ENCODE measurements around the gene FAM50A. TPM values are rescaled to one million over a fixed set of nuclear protein-coding genes. Genes with fewer than 3 reads are reported as not detected.

FAM50A gene
- total RNA-seq, 1 donor from 2014 or later = 48.4 TPM

DNA sequence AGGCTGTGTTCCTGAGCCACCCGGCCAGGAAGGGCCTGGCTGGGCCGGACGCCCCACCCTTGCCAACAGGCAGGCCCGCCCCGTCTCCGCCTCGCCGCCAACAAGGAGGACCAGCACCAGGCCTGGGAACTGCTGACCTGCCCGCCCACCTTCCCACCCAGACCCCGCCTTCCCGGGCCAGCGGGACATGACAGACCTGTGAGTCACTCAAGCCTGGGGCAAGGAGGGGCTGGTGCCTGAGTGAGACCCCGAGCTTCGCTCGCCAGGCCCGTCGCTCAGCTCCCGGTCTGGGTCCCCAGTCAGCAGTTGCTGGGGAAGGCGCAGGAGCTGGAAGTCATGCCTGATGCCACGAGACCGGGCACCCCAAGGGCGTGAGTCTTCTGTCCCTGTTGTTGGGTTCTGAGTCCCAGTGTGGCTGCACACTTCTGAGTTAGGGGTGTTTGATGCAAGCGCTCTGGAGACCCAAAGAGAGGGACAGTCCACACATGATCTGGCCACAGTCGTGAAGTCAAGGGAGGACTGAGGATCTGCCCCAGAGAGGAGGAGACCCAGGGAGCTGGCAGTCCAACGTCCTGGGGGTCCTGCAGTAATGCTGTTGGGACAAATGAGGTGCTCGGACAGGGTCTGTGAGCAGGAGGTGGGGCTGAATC is 34.6 kb upstream of the FAM50A start, which contains the start of gene DNASE1L1:
Gene DNASE1L1, minus strand, starts transcription at position 33 of the 650 bp plus-strand sequence. CDS start 3,686 bp downstream, outside the sequence.
- DNase-seq = peak; percentile 83
- intact Hi-C loops (cut with micrococcal nuclease) = no loop called here
- peak; percentile 66 for ATAC-seq

DNA sequence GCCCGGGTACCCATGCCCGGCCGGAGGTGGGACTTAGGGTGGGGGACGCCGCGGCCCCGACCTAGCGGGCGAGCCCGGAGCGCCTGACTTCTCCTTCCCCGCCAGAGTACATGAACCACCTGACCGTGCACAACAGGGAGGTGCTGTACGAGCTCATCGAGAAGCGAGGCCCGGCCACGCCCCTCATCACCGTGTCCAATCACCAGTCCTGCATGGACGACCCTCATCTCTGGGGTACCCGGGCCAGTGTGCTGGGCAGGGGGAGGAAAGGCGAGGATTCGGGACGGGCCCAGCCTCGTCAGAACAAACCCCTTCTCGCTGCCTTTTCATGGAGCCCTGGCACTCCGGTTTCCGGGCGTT is 32.0 kb upstream of the FAM50A start:
- intact Hi-C loops (cut with micrococcal nuclease) = no loop called here
- DNase-seq = peak; percentile 77
- peak; percentile 84 for ATAC-seq

DNA sequence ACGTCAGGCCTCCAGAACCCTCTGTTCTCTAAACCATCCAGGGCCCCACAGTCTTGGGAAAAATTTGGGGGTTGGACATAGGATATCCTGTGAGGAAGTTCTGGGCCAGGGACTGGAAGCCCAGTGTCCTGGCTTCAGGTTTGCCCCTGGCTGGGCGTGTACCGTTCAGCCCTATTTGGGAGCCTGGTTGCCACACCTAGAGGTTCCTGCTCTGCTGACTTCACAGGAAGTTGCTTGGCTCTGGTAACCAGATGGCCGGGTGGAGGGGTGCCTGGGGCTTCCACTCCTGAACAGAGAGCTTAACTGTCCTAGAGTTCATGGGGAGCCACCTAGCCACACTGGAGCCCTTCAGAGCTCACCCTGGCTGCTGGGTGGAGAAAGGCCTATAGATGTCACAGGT is 31.5 kb upstream of the FAM50A start:
- intact Hi-C loops (cut with micrococcal nuclease) = no loop called here
- DNase-seq (no peak), ATAC-seq (peak; percentile 23)

DNA sequence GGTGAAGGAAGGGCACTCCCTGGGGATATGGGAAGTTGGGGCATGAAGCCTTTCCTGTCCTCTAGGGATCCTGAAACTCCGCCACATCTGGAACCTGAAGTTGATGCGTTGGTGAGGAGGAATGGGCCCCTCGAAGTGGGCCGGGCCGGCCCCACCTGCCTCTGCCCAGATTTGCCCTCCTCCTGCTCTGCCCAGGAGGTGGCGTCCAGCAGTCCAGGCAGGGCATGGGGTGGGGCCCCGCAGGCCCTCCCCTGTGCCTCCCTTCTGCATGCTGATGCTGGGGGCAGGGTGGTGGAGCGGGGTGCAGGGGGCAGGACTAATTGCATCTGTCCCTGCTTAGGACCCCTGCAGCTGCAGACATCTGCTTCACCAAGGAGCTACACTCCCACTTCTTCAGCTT is 30.8 kb upstream of the FAM50A start:
- no peak for DNase-seq
- intact Hi-C loops (cut with micrococcal nuclease) = no loop called here
- ATAC-seq = no peak

DNA sequence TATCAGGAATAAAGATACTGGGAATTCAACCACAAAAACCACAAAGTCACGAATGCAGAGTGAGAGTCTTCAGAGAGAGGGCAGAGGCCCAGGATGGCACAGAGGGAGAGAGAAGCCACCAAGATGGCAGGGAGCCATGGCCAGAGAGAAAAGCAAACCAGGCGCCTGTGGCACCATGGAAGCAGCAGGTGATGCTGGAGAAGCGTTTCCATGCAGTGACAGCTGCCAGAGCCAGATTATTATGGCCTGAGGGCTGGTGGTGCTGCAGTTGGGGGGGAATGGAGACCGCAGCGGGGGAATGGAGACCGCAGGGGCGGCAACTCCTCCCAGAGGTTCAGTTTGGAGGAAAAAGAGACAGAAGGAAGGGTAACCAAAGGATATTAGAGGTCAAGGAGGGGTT is 26.8 kb upstream of the FAM50A start:
- intact Hi-C loops (cut with micrococcal nuclease) = no loop called here
- DNase-seq (no peak), ATAC-seq (no peak)

DNA sequence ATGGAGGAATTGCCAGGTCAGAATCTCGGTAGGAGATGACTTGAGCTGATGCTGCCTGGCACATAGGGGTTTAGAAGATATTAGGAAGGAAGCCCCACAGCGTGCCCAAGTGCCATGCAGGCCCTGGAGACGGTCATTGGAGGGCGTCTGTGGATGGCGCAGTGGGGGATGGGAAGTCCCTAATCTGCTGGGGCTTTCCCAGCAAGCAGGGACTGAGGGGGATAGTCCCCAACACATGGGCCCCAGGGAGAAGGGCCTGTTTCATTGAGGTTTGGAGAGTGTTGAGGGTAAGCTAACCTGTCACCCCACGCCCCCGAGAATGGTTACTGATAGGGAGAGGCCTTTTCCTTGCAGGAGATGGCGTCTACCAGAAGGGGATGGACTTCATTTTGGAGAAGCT is 24.8 kb upstream of the FAM50A start:
- ATAC-seq = no peak
- DNase-seq = no peak
- intact Hi-C loops (cut with micrococcal nuclease) = no loop called here

DNA sequence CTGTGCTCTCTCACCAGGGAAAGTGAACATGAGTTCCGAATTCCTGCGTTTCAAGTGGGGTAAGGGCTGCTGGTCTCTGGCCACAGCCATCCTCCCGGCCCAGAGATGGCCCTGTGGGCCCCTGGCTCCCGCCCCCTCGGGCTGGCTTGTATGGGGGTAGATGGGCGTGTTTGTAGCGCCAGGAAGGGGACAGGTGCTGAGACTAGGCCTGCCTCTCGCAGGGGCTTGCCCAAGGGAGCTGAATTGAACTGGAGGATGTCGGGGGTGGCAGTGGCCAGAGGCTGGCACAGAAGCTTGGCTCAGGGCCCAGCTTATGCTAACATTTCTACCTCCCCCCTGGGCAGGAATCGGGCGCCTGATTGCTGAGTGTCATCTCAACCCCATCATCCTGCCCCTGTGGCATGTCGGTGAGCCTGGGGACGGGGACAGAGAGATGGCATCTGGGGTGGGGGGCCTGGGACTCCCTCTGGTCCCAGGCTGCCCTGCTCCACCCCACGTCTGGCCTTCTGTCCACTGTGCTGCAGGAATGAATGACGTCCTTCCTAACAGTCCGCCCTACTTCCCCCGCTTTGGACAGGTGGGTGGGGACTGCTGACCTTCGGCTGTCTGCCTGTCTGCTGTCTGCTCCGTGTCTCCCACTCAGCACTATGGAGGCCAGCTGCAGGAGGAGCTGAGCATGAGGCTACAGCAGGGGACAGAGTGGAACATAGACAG is 24.1 kb upstream of the FAM50A start:
- intact Hi-C loops (cut with micrococcal nuclease) = no loop called here
- DNase-seq (peak; percentile 65), ATAC-seq (peak; percentile 96)

DNA sequence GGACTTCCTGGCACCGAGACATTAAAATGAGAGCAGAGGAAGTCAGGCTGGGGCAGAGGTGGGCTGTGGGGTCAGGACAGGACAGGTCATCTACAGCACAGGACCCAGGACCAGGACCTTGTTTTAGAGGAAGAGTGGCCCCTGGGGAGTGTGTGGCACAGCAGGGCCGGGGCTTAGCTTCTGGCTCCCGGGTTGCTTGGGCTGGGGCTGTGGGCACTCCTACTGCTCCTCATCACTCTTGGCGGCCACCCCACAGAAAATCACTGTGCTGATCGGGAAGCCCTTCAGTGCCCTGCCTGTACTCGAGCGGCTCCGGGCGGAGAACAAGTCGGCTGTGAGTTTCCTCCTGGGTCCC is 23.6 kb upstream of the FAM50A start:
- peak; percentile 56 for ATAC-seq
- intact Hi-C loops (cut with micrococcal nuclease) = no loop called here
- no peak for DNase-seq

DNA sequence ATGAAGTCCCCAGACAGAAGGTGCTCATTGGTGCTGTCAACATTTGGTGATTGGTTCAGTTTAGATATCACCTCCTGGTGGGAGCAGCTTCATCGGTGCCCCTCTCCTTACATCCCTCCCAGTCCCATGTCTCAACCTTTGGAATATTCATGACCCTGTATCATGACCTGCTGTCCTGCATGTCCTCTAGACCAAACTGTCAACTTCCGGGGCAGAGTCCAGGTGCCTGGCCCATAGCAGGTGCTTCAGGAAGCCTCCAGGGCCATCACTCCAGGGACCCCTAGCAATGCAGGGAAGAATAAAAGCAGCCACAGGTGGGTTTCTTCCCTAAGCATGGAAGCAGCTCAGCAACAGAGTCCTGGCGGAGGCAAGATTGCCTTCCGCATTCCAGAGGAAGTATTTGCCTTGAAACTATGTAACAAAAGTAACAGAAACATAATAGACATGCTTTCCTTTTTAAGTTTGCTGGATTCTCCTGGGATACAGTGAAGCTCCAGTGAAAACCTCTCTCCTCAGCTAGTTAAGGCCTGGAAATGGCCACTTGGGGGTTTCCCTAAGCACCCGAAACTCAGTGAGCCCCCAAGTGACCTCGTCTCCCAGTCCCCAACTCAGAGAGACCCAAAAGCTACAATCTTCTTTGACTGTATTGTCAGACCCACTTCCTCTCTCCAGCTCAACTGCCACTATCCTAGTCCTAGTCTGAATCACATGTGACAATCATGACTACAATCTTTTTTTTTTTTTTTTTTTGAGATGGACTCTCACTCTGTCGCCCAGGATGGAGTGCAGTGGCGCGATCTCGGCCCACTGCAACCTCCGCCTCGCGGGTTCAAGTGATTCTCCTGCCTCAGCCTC is 16.8 kb upstream of the FAM50A start:
- intact Hi-C loops (cut with micrococcal nuclease) = no loop called here
- no peak for ATAC-seq
- DNase-seq = no peak

DNA sequence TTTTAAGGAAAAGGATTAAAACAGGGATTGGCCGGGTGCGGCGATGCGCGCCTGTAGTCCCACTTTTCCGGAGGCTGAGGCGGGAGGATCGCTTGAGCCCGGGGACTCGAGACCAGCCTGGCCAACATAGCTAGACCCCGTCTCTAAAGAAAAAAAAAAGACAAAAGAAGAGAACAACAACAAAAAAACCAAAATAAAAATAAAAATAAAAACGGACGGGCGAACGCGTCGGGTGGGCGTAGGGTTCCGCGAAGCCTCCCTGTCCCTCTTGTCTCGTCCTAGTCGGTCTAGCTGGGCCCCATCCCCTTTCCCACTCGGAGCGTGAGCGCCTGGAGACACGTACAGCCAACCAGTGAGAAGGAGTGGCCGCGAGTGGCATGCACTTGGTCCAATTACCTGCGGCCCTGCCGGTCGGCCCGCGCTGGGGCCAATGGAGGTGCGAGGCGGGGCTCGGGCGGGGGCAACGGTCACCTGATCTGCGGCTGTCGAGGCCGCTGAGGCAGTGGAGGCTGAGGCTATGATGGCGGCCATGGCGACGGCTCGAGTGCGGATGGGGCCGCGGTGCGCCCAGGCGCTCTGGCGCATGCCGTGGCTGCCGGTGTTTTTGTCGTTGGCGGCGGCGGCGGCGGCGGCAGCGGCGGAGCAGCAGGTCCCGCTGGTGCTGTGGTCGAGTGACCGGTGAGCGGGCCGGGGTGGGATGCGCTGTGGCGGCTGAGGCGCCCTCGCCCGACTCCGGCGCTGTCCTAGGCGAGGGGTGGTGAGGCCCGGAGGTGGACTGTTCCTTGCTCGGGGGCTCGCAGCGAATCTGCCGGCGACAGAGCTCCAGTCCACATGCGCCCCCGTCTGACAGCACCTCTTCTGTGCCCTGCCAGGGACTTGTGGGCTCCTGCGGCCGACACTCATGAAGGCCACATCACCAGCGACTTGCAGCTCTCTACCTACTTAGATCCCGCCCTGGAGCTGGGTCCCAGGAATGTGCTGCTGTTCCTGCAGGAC is 15.5 kb upstream of the FAM50A start, which contains the start of gene ATP6AP1:
Gene ATP6AP1, plus strand, starts transcription at position 502 of the 996 bp plus-strand sequence. Its CDS starts 16 bp downstream, at position 518.
- ATAC-seq (peak; percentile 99), DNase-seq (peak; percentile 95)
- intact Hi-C loops (cut with micrococcal nuclease) = no loop called here

DNA sequence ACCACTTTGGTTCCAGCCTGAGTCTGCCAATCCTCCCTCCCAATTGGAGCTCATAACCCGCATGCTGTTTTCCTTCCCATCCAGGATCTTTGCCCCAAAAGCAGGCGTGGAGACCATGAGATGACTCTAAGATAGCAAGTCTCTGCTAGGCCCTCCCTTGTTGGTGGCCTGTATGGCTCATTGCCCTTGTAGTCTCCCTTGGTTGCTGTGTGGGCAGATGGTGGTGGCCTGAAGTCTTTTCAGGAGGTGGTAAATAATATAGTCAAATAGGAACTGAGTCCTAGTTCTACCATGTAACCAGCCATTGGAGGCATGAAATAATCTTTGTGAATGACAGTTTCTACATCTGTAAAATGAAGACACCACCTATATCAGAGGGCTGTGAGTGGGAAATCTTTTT is 14.2 kb upstream of the FAM50A start:
- ATAC-seq = no peak
- no peak for DNase-seq
- intact Hi-C loops (cut with micrococcal nuclease) = no loop called here

DNA sequence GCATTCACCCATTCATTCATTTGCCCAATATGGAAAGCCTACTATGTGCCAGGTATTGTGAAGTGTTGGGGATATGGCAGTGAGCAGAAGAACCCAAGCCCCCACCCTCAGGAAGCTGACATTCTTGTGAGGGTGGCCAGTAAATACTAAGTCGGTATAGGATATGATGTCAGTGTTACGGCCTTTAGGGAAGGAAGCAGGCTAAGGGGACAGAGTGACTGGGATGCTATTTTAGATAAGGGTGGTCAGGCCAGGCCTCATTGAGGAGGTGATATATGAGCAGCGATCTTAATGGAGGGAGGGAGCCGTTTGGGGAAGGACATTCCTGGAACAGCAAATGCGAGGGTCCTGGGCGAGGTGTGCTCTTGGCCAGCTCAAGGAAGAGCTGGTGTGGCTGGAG is 13.5 kb upstream of the FAM50A start:
- intact Hi-C loops (cut with micrococcal nuclease) = no loop called here
- no peak for ATAC-seq
- no peak for DNase-seq

DNA sequence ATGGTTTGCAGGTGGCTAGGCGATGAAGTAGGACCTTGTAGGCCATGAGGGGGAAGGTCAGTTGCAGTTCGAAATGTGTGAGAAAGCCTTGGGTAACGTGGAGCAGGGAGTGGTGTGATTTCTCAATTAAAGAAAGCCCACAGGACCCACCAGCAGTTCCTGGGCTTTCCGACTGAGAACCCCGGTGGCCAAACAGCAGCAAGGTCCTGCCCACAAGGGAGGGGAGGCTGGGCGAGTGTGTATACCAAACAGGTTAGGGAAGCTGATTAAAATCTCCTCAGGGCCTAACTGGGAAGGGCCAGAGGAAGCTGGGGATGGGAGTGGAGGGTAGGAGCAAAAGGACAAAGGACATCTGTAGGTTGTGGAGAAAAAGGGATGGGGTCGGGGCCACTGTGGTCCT is 13.0 kb upstream of the FAM50A start:
- no peak for DNase-seq
- intact Hi-C loops (cut with micrococcal nuclease) = no loop called here
- no peak for ATAC-seq

DNA sequence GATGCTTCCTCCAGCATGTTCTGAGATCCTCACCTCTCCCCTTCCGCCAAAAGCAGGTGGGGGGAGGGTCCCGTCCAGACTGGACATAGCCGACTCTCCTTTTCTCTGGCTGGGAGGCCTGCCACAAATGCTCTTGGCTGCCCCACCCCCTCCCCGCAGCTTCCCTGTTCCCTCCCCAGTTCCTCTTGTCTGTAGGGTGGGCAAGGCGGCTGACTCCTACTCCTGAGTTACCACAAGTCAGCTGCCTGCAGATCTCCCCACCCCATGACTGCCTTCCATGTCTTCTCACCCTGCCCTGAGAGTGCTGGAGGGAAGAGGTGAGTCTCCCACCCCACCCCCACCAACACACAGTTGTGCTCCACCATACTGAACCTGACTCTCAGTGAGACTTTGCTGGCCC is 12.6 kb upstream of the FAM50A start:
- DNase-seq (peak; percentile 37), ATAC-seq (peak; percentile 1)
- intact Hi-C loops (cut with micrococcal nuclease) = no loop called here

DNA sequence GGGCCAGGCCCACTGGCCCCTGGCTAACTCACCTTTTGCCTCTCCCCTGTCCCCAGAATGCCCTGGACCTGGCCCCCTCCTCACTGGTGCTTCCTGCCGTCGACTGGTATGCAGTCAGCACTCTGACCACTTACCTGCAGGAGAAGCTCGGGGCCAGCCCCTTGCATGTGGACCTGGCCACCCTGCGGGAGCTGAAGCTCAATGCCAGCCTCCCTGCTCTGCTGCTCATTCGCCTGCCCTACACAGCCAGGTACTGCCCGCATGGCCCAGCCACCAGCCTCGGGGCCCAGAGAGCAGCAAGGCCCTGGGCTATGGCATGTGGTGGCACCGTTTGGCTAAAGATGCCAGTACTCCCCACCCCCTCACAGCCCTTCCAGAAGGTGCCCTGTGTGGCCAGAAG is 11.7 kb upstream of the FAM50A start:
- ATAC-seq (no peak), DNase-seq (no peak)
- intact Hi-C loops (cut with micrococcal nuclease) = no loop called here

DNA sequence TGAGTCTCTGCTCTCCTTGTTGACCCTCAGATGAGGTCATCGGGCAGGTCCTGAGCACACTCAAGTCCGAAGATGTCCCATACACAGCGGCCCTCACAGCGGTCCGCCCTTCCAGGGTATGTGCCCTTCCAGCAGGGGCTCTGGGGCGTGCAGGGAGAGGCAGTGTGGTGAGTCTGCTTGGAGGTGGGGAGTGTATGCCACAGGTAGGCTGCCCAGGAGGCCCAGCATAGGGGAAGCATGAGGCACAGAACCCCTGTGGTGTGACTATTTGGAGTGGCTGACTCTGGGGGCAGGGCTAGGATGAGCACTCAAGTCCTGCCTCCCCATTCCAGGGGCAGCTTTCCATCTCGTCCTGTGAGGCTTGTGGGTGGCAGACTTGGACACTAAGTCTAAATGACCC is 10.3 kb upstream of the FAM50A start:
- no peak for DNase-seq
- ATAC-seq = no peak
- intact Hi-C loops (cut with micrococcal nuclease) = no loop called here

DNA sequence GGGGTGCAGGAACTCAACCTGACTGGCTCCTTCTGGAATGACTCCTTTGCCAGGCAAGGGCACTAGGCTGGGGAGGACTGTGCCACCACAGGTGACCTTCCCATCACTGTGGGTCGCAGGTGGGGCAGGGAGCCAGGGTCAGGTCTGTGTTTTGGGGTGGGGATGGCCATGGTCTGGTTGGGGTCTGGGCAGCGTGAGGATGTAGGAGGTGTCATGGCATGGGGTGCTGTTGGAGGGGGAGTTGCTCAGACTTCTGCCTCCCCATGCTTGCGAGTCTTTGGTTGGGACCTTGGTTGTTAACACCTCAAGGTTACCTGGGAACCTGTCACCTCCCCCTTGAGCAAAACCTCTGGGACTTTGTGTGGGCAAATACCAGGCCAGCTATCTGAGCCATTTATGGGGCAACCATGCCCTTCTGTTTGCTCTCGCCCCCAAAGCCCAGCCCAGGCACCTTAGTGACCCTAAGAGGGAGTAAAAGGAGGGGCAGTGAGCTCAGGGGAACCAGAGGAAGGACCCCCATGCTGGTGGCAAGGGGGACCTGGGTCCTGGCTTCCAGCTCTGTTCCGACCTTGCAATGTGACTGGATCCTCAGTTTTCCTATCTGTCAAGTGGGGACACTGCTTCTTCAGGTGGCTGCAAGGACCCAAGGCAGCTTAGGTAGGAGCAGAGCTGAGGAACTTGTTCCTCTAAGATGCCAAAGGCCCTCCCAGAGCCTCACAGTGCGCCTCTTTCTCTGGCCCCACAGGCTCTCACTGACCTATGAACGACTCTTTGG is 9.4 kb upstream of the FAM50A start:
- intact Hi-C loops (cut with micrococcal nuclease) = no loop called here
- no peak for ATAC-seq
- DNase-seq = no peak

DNA sequence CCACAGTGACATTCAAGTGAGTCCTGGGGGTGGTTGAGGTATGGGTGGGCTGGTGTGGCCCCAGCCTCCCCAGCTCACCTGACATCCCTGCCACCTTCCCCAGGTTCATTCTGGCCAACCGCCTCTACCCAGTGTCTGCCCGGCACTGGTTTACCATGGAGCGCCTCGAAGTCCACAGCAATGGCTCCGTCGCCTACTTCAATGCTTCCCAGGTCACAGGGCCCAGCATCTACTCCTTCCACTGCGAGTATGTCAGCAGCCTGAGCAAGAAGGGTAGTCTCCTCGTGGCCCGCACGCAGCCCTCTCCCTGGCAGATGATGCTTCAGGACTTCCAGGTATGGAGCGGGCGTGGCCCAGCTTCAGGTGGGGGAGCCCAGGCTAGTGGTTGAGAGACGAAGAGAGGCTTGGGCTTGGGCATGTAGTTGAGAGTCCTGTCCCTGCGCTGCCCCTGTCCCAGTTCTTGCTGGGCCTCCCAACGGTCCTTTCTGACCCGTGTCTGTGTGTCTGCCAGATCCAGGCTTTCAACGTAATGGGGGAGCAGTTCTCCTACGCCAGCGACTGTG is 8.7 kb upstream of the FAM50A start:
- ATAC-seq (no peak), DNase-seq (no peak)
- intact Hi-C loops (cut with micrococcal nuclease) = no loop called here

Data from left ventricle myocardium superior (tissue), 1 donor.